Activated effector memory CD4-positive, alpha-beta T cell treated with Interleukin-2 at 50 U/mL for 16 hours (primary cell): ENCODE measurements around the gene CD47.

Experiments
- DNase-seq: peaks from one replicate; pipeline ENCODE4 v3.0.0-alpha.2; 2020

Gene CD47

DNA sequence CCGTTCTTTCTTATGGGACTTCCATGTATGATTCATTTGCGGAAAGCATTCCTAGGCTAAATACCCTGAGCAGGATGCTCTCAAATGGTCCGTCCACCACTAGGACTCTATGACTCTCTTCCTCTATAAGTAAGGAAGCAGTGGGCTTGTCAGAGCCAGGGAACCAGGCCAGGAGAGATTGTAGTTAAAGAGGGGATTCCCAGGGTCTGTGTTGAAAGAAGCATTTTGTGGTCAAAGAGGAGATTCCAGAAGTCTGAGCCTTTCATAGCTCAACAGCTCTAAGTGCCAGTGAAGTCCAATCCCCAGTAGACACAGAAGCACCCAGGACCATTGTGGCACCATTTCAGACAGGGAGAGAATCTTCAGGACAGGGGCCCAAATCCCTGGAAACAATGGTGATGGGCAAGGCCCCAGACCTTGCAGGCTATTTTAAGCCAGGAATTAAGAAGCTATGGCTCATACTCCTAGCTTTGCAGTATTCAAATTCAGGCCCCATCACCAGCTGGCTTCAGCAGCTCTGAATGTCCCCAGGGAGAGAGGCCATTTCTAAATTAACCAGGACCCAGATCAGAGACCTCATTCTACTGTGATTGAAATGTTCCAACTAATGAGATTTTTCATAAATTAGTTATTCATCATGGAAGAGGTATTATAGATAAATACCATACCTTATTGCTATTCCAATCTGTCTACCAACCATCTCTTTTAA, 81.7 kb downstream of the CD47 start:
- no peak for DNase-seq

GRCh38 chr3:108008106-108008505, 82.7 kb downstream of the CD47 start:
- no peak for DNase-seq

DNA sequence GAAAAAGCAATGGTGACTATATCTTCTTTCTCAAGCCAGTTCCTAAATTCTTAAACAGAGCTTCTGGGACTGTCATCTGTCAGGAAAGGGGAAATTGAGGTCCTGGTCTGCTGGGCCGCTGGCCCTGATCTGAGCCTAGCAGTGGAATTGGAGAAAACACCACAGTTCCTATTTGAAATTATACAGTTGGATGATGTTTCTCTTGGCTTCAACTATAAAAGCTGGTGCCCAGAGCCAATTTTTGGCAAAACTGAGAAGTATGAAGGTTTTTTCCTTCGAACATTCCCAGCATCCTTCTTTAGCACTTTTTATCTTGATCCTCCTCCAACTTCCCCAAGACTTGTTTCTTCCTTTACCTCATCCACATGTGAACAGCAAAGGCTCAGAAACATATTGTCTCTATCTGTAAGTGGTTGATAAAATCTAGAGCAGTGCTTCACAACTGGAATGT, 83.9 kb downstream of the CD47 start:
- no peak for DNase-seq

DNA sequence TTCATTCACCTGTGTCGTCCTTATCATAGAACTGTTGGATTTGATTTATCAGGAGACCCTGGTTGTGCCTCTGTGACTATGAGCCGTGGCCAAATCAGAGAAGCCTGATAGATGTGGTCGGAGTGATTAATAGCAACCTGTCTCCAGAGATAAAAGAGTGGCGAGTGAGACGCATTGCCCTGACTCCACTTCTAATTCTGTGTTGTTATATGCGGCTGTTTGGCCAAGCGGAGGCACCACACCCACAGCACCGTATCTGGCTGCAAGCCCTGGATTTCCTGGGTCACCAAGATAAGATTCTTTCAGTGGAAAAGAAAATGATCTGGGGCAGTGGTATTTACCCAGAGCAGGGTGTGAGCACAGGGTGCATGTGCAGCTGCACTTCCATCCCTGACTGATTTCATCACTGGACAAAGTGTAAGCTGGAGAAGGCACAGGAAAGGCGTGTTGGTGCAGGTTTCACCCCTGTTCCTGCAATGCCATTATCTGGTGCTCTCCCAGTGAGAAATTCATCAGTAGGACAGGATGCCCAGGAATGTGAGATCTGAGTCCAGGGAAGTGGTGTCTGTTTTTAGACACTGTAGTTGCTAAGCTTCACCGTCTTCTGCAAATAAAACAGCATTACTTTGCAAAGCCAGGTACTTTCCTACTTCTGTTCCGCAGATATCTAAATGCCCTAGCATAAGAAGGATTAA, 84.6 kb downstream of the CD47 start:
- no peak for DNase-seq

- no peak for DNase-seq
Measured at GRCh38 chr3:108004647-108005046, 86.2 kb downstream of the CD47 start.

GRCh38 chr3:108001457-108001856, 89.4 kb downstream of the CD47 start:
- DNase-seq: no peak

GRCh38 chr3:107999215-107999775, 91.5 kb downstream of the CD47 start:
- DNase-seq: no peak

GRCh38 chr3:107997671-107998070, 93.2 kb downstream of the CD47 start:
- no peak for DNase-seq

DNA sequence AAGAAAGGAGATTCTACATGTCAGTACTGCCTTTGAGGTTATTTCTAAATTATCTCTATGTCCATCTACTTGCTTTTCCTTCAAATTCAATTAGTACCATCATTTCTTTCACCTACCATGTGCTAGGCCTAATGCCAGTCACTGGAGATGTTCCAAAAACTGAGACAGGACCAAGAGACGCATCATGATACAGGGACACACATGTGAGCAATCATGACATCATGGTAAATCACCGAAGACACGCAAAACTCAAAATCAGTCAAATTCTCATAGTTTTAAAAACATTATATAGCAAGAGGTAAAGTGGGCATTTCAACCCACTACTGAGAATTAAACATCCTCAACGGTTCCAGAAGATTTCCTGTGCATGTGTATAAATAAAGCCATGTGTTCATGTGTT, 95.0 kb downstream of the CD47 start:
- no peak for DNase-seq

GRCh38 chr3:107994956-107995715, 95.7 kb downstream of the CD47 start:
- DNase-seq: no peak

GRCh38 chr3:107994181-107994580, 96.7 kb downstream of the CD47 start:
- no peak for DNase-seq

DNA sequence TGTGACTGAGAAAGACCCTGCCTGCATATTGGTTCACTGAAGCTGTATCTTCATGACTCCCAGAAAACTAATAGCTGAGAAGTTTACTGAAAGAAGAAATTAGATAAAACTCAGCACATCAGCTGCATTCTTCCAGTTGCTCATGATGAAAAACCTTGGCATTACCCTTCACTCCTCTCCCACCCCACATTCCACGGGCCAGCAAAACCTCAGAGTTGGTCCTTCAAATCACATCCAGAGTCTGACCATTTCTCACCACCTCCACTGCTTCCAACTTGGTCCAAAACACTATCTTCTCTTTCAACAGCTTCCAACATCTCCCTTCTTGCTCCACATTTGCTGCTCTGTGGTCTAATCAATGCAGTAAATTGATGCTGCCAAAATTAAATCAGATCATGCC, 97.1 kb downstream of the CD47 start:
- no peak for DNase-seq
